Dermis microvascular lymphatic vessel endothelial cell (primary cell): ENCODE measurements around the gene ABCG5. TPM values are rescaled to one million over a fixed set of nuclear protein-coding genes. Genes with fewer than 3 reads are reported as not detected.

Experiments used
- DNase-seq, 2 donors: peaks; one replicate each; pipeline versions ENCODE4 v3.0.0 to v3.0.0-alpha.2; 2010; ENCODE audit warnings: low read depth in 2 of 2
- total RNA-seq: library from RNA; depleted of rRNA; stranded (reverse); fragments of >200 nt; gene quantifications from 2 replicates; pipeline ENCODE4 v1.2.1, GENCODE V29; 2014

ABCG5 gene
- total RNA-seq, 1 donor from 2014 or later, result not detected

DNA sequence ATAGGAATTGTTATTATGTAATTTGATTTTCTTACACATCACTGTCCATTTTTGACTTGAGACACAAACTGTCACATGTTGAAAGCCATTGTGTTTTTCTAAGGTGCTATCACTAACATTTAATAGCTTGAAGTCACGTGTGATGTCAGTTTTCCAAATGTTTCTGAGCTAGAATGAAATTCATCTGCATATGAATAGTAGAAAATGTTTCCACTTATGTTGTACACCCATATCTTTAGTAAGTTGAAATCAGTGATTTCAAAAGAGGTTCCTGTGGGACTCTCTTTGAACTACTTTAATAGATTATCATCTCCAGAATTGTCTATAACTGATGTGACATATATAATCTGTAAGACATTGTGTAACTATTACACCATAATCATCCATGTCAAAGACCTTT lies 27.8 kb downstream of the ABCG5 start:
- no peak for DNase-seq

GRCh38 chr2:43810452-43810851 lies 28.2 kb downstream of the ABCG5 start:
- no peak for DNase-seq

GRCh38 chr2:43806719-43807031 lies 32.0 kb downstream of the ABCG5 start:
- DNase-seq, result no peak

GRCh38 chr2:43803113-43803512 lies 35.5 kb downstream of the ABCG5 start:
- no peak for DNase-seq

- no peak for DNase-seq
Observed at GRCh38 chr2:43802135-43802534, 36.5 kb downstream of the ABCG5 start.

DNA sequence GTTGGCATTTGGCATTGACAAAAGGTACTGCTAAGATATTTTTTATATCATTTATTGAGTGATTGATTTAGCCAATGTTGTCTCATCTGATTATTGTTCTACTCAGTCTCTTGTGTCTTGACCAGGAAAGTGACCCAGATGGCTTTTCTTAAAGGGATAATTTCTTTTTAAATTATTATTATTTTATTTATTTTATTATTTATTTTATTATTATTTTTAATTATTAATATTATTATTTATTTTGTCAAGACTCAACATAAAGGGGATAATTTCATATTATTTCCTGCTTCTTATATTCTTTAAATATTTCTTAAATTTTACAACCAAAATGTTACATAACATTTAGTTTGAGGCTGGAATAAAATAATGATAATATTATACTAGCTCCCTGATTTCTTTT lies 37.7 kb downstream of the ABCG5 start:
- no peak for DNase-seq

- no peak for DNase-seq
Observed at GRCh38 chr2:43798300-43798699, 40.3 kb downstream of the ABCG5 start.

DNA sequence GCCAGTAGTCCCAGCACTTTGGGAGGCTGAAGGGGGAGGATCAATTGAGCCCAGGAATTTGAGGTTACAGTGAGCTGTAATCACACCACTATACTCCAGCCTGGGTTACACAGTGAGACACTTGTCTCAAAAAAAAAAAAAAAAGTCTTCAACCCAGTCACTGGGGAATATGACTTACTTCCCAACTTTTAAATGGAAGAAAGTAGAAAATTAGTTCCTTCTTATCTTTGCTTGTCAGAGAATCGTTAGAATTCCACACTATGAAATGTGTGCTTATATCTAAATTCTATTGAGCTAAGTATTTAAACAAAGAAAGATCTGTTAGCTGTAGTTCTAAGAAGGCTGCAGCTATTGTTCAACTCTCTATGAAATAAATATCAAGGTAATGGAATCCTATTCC lies 42.4 kb downstream of the ABCG5 start:
- DNase-seq, result no peak

- no peak for DNase-seq
Observed at GRCh38 chr2:43794956-43795355, 43.7 kb downstream of the ABCG5 start.

- no peak for DNase-seq
Observed at GRCh38 chr2:43792653-43793052, 46.0 kb downstream of the ABCG5 start.

GRCh38 chr2:43791035-43791765 lies 47.4 kb downstream of the ABCG5 start:
- no peak for DNase-seq

DNA sequence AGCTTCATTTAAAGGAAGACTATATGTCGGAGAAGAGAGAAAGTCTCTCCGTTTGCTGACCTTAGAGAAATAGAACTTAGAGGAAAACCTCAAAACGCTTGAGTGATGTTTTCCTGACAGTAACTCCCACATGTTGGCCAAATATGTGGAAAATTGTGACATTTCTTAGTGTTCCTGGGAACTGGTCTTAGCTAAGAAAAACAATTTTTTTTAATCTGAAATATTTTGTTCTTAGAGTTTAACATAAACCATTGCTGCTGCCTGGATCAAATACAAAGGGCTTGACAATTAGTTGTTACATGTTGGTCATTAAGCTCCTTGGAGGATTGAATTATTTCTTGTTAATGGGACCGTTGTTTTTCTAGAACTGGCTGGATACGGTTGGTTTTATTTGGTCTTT lies 48.5 kb downstream of the ABCG5 start:
- DNase-seq, result no peak

DNA sequence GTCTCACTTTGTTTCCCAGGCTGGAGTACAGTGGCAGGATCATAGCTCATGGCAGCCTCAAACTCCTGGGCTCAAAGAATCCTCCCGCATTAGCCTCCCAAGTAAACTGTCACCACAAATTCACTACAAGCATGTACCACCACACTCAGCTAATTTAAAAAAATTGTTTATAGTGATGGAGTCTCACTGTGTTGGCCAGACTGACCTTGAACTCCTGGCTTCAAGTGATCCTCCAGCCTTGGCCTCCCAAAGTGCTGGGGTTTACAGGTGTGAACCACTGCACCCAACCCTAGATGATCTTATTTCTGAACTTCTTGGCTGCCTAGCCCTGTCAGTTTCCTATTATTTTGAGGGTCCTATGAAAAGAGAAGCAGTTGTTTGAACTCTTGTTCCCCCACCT lies 50.0 kb downstream of the ABCG5 start:
- DNase-seq, result no peak

- no peak for DNase-seq
Observed at GRCh38 chr2:43787895-43788294, 50.7 kb downstream of the ABCG5 start.

- no peak for DNase-seq
Observed at GRCh38 chr2:43778233-43778632, 60.4 kb downstream of the ABCG5 start.

DNA sequence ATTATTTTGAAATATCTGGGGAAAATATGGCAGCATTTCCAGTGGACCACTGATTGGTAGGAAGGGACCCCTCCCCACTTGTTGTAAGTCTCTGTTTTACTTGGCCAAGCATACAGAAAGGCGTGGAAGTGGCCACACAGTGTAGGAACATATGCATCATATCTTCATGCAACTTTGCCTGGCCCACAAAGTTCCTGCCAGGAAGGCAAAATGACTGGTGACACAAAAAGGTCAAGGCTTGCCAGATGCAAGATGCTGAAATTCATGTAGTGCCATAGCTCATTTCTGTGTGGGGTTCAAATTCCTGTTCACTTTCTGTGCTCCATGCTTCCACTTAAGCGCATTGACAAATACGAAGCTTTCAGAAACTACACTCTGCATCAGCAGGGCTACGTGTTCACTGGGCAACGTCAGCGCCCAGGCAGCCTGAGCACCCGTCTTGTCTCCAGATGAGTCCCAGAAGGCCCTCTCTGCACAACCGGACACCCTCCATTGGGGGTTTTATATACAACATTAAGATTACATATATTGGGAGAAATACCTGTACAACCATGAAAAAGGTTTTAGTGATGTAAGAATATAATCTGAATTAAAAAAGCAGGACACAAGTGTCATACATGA lies 61.2 kb downstream of the ABCG5 start:
- DNase-seq, result no peak

- DNase-seq, result no peak
Observed at GRCh38 chr2:43776324-43776723, 62.3 kb downstream of the ABCG5 start.

DNA sequence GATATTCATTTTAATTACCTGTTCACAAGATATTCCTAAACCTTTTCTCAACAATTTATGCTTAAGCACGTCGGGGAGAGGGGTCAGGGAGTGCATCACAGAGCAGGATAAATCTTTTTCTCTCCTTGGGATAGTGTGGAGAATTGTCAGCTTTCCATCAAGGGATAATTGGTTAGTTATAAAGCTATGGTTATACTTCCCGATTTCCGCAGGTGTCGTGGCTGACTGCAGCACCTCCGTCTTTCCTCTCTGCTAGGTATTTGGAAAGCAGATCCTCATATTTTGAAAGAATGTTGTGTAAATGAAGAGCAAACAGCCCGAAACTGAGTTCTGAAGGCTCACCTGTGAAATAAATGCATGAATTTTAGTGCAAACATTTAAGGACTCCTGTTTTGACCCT lies 64.0 kb downstream of the ABCG5 start:
- no peak for DNase-seq

DNA sequence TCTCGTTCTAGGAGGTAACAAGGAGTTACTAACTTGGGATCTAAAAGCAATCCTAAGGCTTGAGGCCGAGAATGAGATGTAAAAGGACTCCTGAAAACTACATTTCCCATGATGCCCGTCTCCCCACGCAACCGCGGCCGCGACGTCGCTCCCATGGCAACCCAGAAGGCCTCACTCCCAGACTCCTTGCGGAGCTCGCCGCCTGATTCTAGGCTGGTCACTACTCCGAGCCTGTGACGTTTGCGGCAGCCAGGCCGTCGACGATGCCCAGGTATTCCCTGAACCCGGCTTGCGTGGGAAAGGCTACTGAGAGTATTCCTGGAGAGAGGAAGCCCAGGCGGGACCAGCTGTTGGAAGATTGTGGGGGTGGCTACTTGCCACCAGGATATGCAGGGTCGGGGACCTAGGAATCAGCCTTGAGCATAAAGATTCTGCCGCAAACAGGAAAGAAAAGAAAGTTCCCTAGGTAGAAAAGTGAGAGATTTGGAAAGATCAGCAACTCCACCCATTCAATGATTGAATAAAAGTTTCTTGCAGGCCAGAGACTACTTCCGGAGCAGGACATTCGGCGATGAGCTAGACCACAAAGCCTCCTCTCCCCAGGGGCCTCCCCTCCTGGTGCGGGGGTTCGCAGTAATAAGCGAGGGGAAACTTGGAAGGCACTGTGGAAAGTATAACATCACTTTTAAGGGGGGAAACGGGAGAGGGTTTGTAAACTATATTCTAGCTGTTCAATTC lies 64.6 kb downstream of the ABCG5 start, which contains the start of gene DYNC2LI1:
DYNC2LI1 (plus strand) TSS at position 164 of the 738 bp plus-strand sequence; CDS start at position 264, 100 bp downstream.
- peak; percentile 51 to 90 for DNase-seq

GRCh38 chr2:43766006-43766405 lies 72.6 kb downstream of the ABCG5 start:
- DNase-seq, result no peak

DNA sequence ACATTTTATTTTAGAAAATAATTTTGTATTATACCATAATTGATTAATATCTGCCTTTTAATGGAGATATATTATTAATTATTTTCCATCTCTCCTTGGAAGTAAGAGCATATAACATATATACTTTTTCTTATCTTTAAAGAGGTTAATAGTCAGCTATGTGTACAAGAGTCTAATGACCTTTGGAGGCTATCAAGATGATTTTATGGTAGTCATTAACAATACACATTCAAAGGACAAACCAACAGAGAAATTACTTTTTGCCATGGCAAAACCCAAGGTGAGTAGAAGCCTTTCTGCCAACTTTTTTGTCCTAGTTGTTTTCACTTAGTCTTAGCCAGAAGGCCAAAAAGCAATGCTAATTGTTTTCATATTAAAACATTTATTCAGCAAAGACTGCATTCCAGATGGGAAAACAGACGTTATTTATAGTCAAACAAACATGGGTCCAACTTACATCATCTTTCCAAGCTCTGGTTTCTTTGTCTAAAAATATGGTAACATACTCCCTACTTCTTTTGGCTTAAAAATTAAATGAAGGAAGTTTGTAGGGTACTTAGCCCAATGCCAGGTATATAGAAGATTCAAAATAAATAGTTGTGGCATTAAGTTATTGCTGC lies 74.4 kb downstream of the ABCG5 start:
- no peak for DNase-seq

- DNase-seq, result no peak
Observed at GRCh38 chr2:43763091-43763490, 75.5 kb downstream of the ABCG5 start.
